Thoracic aorta (tissue), 2 donors: ENCODE measurements around the gene SIGLEC5. TPM values are rescaled to one million over a fixed set of nuclear protein-coding genes. Genes with fewer than 3 reads are reported as not detected.
A peak's percentile ranks its signal among the peaks of the same experiment; 100 is the strongest.

Experiments used
- ATAC-seq: fragments of 150-250 bp; one replicate; pipeline ENCODE4 v1.8.0; 2017; ENCODE audit warnings: low read depth; ENCODE audit not compliant: insufficient number of reproducible peaks, low FRiP score
- DNase-seq: peaks from one replicate; pipeline ENCODE4 v3.0.0-alpha.2; 2020; ENCODE audit warnings: low spot score
- H3K27ac ChIP-seq, 2 donors: fragments of 200-600 bp; sonication (generic); 1 replicate in 1 of 2; 2 replicates in 1 of 2; pipeline ENCODE4 v1.5.1; 2016; ENCODE audit warnings: mild to moderate bottlenecking in 2 of 2, moderate library complexity in 2 of 2
- H3K27me3 ChIP-seq: fragments of 200-600 bp; sonication (generic); replicated peaks from 2 replicates; pipeline ENCODE4 v1.6.0; 2016; ENCODE audit warnings: mild to moderate bottlenecking; ENCODE audit not compliant: insufficient read depth
- H3K36me3 ChIP-seq: fragments of 200-600 bp; sonication (generic); one replicate; pipeline ENCODE4 v1.5.1; 2016
- H3K4me1 ChIP-seq, 2 donors: fragments of 200-600 bp; sonication (generic); 1 replicate in 1 of 2; 2 replicates in 1 of 2; pipeline versions ENCODE4 v1.5.1 to v1.6.0; 2016; ENCODE audit warnings: low read depth in 2 of 2, mild to moderate bottlenecking in 1 of 2; ENCODE audit not compliant: control insufficient read depth in 1 of 2
- H3K4me3 ChIP-seq: fragments of 200-600 bp; sonication (generic); 2 replicates; pipeline ENCODE4 v1.5.1; 2016; ENCODE audit warnings: mild to moderate bottlenecking
- H3K9me3 ChIP-seq: fragments of 200-600 bp; sonication (generic); 2 replicates; pipeline ENCODE4 v1.5.1; 2016
- CTCF ChIP-seq: fragments of 200-600 bp; sonication (generic); IDR thresholded peaks from one replicate; pipeline ENCODE4 v1.5.1; 2019; ENCODE audit warnings: antibody characterized with exemption
- total RNA-seq, 2 donors: library from RNA; depleted of rRNA; stranded (reverse); fragments of >200 nt; gene quantifications; one replicate each; pipeline versions ENCODE4 v1.1.0 to v1.2.3, GENCODE V29; 2016

The SIGLEC5 gene
- total RNA-seq, 2 donors from 2014 or later, result 1.4 TPM; not detected in 1

DNA sequence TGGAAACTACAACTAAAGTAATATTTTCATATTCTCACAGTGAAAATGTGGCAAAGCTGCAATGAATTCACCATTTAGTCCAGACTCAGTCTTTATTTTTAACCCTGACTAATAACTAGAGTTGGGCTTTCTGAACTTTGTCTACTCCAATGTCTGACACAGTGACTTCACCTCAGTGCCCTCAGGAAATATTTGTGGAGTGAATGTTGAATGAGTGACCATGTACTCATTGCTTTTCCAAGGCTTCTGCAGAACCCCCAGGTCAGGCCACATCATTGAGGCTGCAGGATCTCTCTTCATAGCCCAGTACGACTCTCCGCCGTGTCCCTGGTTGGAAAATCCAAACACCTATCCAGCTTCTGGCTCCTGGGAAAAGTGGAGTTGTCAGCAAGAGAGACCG is 57.3 kb downstream of the SIGLEC5 start:
- TF ChIP-seq CTCF, result no peak
- Histone ChIP-seq H3K27me3 (no peaks in the 10 kb centered on the region), H3K36me3 (peaks cover 7% of the 10 kb centered on the region), H3K27ac (no peak overlapping the region), H3K9me3 (no peaks in the 10 kb centered on the region), H3K4me1 (peaks cover 10 to 24% of the 10 kb centered on the region in 2 donors), H3K4me3 (no peak overlapping the region)
- ATAC-seq (no peak), DNase-seq (no peak)

DNA sequence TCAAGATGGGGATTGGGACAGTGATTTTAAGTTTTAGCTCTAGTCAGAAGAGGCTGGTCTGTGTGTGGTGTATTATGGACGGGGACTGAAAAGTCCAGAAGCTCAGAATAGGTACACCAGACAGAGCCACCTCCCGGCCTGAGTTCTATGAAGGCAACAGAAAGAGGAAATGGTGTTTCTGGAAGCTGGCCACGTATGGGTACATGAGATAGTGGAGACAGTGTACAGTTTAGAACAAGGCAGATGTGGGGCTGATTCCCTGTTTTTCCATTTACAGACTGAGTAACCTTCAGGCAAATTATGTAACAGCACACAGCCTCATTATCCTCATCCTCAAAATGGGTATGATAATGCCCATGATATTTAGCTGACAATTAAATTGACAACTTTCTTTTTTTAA is 57.8 kb downstream of the SIGLEC5 start:
- Histone ChIP-seq H3K9me3 (no peaks in the 10 kb centered on the region), H3K27ac (no peak overlapping the region), H3K36me3 (peaks cover 7% of the 10 kb centered on the region), H3K27me3 (no peaks in the 10 kb centered on the region), H3K4me1 (peaks cover 10 to 24% of the 10 kb centered on the region in 2 donors), H3K4me3 (peak overlapping the region; percentile 80)
- no peak for DNase-seq
- no peak for ATAC-seq
- no peak for TF ChIP-seq CTCF

- Histone ChIP-seq H3K4me3 (peak overlapping the region; percentile 80), H3K4me1 (peaks cover 10 to 24% of the 10 kb centered on the region in 2 donors), H3K27me3 (no peaks in the 10 kb centered on the region), H3K27ac (peak overlapping the region in 1 of 2 donors; percentile 42), H3K36me3 (peaks cover 7% of the 10 kb centered on the region), H3K9me3 (no peaks in the 10 kb centered on the region)
- ATAC-seq (no peak), DNase-seq (no peak)
- TF ChIP-seq CTCF, result no peak
These were observed 58.6 kb downstream of the SIGLEC5 start for GRCh38 chr19:51571599-51571998.

DNA sequence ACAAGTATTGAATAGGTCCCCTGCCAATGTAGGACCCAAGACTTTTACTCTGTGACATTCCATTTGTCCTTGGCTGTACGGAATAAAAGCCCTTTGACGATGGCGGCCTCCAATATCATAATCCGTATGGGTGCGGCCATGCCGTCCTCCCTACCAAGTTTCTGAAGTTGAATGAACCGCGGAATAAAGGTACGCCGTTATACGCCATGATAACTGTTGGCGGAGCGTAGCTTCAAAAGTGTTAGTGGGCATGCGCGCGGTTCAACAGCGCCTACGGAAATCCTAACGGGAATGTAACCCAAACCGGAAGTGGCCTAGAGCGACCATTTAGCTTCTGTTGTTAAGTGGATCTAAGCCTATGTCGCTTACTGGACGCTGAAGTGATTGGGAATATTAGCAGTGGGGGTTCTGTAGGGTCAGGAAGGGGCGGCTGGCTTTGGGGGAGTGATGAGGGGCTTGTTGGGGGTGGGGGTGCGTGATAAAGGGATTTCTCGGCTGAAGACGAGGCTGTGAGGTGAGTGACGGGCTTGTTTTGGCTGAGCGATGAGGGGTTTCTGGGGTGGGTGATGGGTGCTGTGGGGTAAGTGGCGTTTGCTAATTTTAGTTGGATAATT is 59.1 kb downstream of the SIGLEC5 start, which contains the start of gene ZNF175:
ZNF175 (plus strand) TSS at position 322 of the 614 bp plus-strand sequence. CDS start 2,047 bp downstream, outside the sequence.
- no peak for TF ChIP-seq CTCF
- Histone ChIP-seq H3K36me3 (peaks cover 4% of the 10 kb centered on the region), H3K9me3 (no peaks in the 10 kb centered on the region), H3K4me1 (peaks cover 10 to 24% of the 10 kb centered on the region in 2 donors), H3K27me3 (no peaks in the 10 kb centered on the region), H3K4me3 (peak within 1 kb of the TSS; percentile 80), H3K27ac (peak within 1 kb of the TSS; percentile 42 to 66)
- peak; percentile 73 for DNase-seq
- peak; percentile 97 for ATAC-seq

- ATAC-seq (no peak), DNase-seq (no peak)
- Histone ChIP-seq H3K4me1 (peaks cover 10 to 20% of the 10 kb centered on the region in 2 donors), H3K27ac (no peak overlapping the region), H3K9me3 (no peaks in the 10 kb centered on the region), H3K36me3 (no peaks in the 10 kb centered on the region), H3K27me3 (no peaks in the 10 kb centered on the region), H3K4me3 (no peak overlapping the region)
- no peak for TF ChIP-seq CTCF
These were observed 61.7 kb downstream of the SIGLEC5 start for GRCh38 chr19:51568456-51568855.
